HepG2 (cell line): ENCODE measurements around the gene CRTC2. TPM values are rescaled to one million over a fixed set of nuclear protein-coding genes. Genes with fewer than 3 reads are reported as not detected.

Experiments used
- ATAC-seq: fragments of 200-7000 bp; cut with Tn5 transposase; 3 replicates; pipeline ENCODE4 v1.9.1; 2020; ENCODE audit warnings: mild to moderate bottlenecking, moderate library complexity
- BruUV-seq: library from RNA; stranded (reverse); fragments of 400-500 nt; replicated peaks from 2 replicates; lab custom pipeline; 2021; lab: Mats Ljungman, UMichigan
- CTCF ChIA-PET: fragments of 300-600 bp; formaldehyde crosslinking; extraction: SDS; loops from one replicate; lab custom pipeline; 2021; ENCODE audit warnings: low total read pairs, inconsistent platforms, low intra/inter-chr PET ratio; lab: Yijun Ruan, JAX
- POLR2A ChIA-PET: fragments of 350-600 bp; sonication (Branson Sonifier 250); formaldehyde crosslinking; loops from one replicate; lab custom pipeline; 2020; ENCODE audit warnings: antibody characterized with exemption, inconsistent platforms; lab: Yijun Ruan, JAX
- DNase-seq: peaks from one replicate; pipeline ENCODE4 v3.0.0-alpha.2; 2015; ENCODE audit warnings: low spot score
- FAIRE-seq: peaks from 3 replicates; lab custom pipeline; 2011; peaks lifted over from hg19 to GRCh38; lab: Jason Lieb, UNC
- H2AFZ ChIP-seq: one replicate; pipeline ENCODE4 v1.6.1; 2011; ENCODE audit warnings: low read length, inconsistent platforms
- H3K27ac ChIP-seq: fragments of 300-600 bp; 3 replicates; pipeline ENCODE4 v1.8.0; 2011; ENCODE audit warnings: mixed run types, mild to moderate bottlenecking, mixed read lengths, low read length, inconsistent platforms; ENCODE audit not compliant: insufficient read depth; ENCODE audit errors: extremely low read length
- H3K27me3 ChIP-seq, 2 experiments: fragments of 200-600 bp in 1 of 2; 2 replicates in 1 of 2; 3 replicates in 1 of 2; pipeline versions ENCODE4 v1.6.0 to v1.8.0; 2011; ENCODE audit warnings: low read length in 2 of 2, mild to moderate bottlenecking in 2 of 2, moderate library complexity in 2 of 2, inconsistent platforms in 1 of 2; ENCODE audit not compliant: insufficient read depth in 2 of 2, control insufficient read depth in 1 of 2
- H3K36me3 ChIP-seq, 2 experiments: fragments of 200-600 bp in 1 of 2; replicated peaks in 1 of 2; 2 replicates in 1 of 2; 3 replicates in 1 of 2; pipeline versions ENCODE4 v1.5.1 to v1.8.0; 2011; ENCODE audit warnings: low read length in 2 of 2, inconsistent platforms in 1 of 2; ENCODE audit not compliant: insufficient read depth in 2 of 2, control insufficient read depth in 1 of 2
- H3K4me1 ChIP-seq: 2 replicates; pipeline ENCODE4 v1.5.1; 2012; ENCODE audit warnings: low read length, inconsistent platforms; ENCODE audit not compliant: insufficient read depth
- H3K4me2 ChIP-seq: 2 replicates; pipeline ENCODE4 v1.6.0; 2011; ENCODE audit warnings: low read depth, low read length, inconsistent platforms
- H3K4me3 ChIP-seq, 3 experiments: fragments of 200-600 bp in 1 of 3; sonication (generic), shearing (Covaris generic) in 1 of 3; replicated peaks in 1 of 3; 2 replicates each; pipeline ENCODE4 v1.5.1; 2011 to 2016; ENCODE audit warnings: low read length in 3 of 3, inconsistent platforms in 2 of 3, low read depth in 2 of 3, mild to moderate bottlenecking in 2 of 3, control low read depth in 1 of 3, mixed read lengths in 1 of 3; ENCODE audit not compliant: insufficient read depth in 1 of 3
- H3K79me2 ChIP-seq: one replicate; pipeline ENCODE4 v1.6.1; 2011; ENCODE audit warnings: low read length, inconsistent platforms; ENCODE audit not compliant: insufficient read depth
- H3K9ac ChIP-seq: 2 replicates; pipeline ENCODE4 v1.6.0; 2011; ENCODE audit warnings: mild to moderate bottlenecking, low read depth, low read length, inconsistent platforms; ENCODE audit not compliant: insufficient read depth
- H3K9me3 ChIP-seq: 2 replicates; pipeline ENCODE4 v1.5.1; 2012; ENCODE audit warnings: mild to moderate bottlenecking, low read length
- H4K20me1 ChIP-seq: 2 replicates; pipeline ENCODE4 v1.6.0; 2011; ENCODE audit warnings: inconsistent platforms, mild to moderate bottlenecking, low read length, moderate library complexity; ENCODE audit not compliant: insufficient read depth
- POLR2AphosphoS5 ChIP-seq: IDR thresholded peaks from 2 replicates; pipeline ENCODE4 v1.6.1; 2012; ENCODE audit warnings: low read depth, low read length
- REXO4 ChIP-seq: sonication (generic); formaldehyde crosslinking; IDR thresholded peaks from 2 replicates; pipeline ENCODE4 v1.8.0; 2022; ENCODE audit warnings: missing genetic modification reagents, mild to moderate bottlenecking, borderline replicate concordance
- RFXANK ChIP-seq: IDR thresholded peaks from 2 replicates; pipeline ENCODE4 v1.6.1; 2016
- SAP130 ChIP-seq: IDR thresholded peaks from 2 replicates; pipeline ENCODE4 v1.6.1; 2016; ENCODE audit warnings: low read depth
- SETDB1 ChIP-seq: sonication (generic); formaldehyde crosslinking; IDR thresholded peaks from 2 replicates; pipeline ENCODE4 v1.5.1; 2020; ENCODE audit warnings: missing genetic modification reagents, mild to moderate bottlenecking, borderline replicate concordance
- UBTF ChIP-seq: sonication (generic); formaldehyde crosslinking; IDR thresholded peaks from 2 replicates; pipeline ENCODE4 v1.4.0; 2020; ENCODE audit warnings: mild to moderate bottlenecking, missing genetic modification reagents
- XBP1 ChIP-seq: sonication (generic); formaldehyde crosslinking; IDR thresholded peaks from 2 replicates; pipeline ENCODE4 v1.5.0; 2020; ENCODE audit warnings: missing genetic modification reagents
- ZBTB46 ChIP-seq: sonication (generic); formaldehyde crosslinking; IDR thresholded peaks from 2 replicates; pipeline ENCODE4 v1.4.0; 2020; ENCODE audit warnings: mild to moderate bottlenecking, missing genetic modification reagents, borderline replicate concordance
- ZFAT ChIP-seq: sonication (generic); formaldehyde crosslinking; conservative IDR thresholded peaks from 2 replicates; pipeline ENCODE4 v1.8.1; 2023; ENCODE audit warnings: missing genetic modification reagents, inconsistent platforms
- ZFP82 ChIP-seq: sonication (generic); formaldehyde crosslinking; IDR thresholded peaks from 2 replicates; pipeline ENCODE4 v1.5.1; 2020; ENCODE audit warnings: mild to moderate bottlenecking, missing genetic modification reagents, borderline replicate concordance
- ZNF317 ChIP-seq: sonication (generic); formaldehyde crosslinking; IDR thresholded peaks from 2 replicates; pipeline ENCODE4 v1.5.0; 2020; ENCODE audit warnings: mild to moderate bottlenecking, missing genetic modification reagents
- ZNF841 ChIP-seq: sonication (generic); formaldehyde crosslinking; IDR thresholded peaks from 2 replicates; pipeline ENCODE4 v1.8.1; 2023; ENCODE audit warnings: missing genetic modification reagents, borderline replicate concordance
- ZNF883 ChIP-seq: sonication (generic); formaldehyde crosslinking; IDR thresholded peaks from 2 replicates; pipeline ENCODE4 v1.5.1; 2020; ENCODE audit warnings: mild to moderate bottlenecking, missing genetic modification reagents; ENCODE audit errors: not compliant biosample characterization
- WGBS: methylation state at CpG from one replicate; pipeline ENCODE4 v1.1.6; 2017; ENCODE audit warnings: low lambda C conversion rate; 5-methylcytosine and 5-hydroxymethylcytosine counted together
- in situ Hi-C: cut with HindIII; loops from 2 replicates; pipeline ENCODE4 v1.10.0; 2017; ENCODE audit warnings: low pct_unique_long_range_greater_than_20kb; ENCODE audit not compliant: extremely low pct_ligation_motif_present
- intact Hi-C: fragments of 100-400 bp; cut with micrococcal nuclease; formaldehyde crosslinking; loops from one replicate; pipeline ENCODE4 v1.10.0; 2022; ENCODE audit not compliant: unreplicated experiment
- polyA plus RNA-seq, 8 experiments: library from polyadenylated mRNA; depleted of rRNA in 3 of 8; stranded (reverse) in 7 of 8; unstranded in 1 of 8; fragments of >200 nt; fragmentation: Illumina TruSeq in 4 of 8; extraction: Trizol in 4 of 8; gene quantifications; 2 replicates each; pipeline versions ENCODE4 v1.2.1 to v1.2.3, GENCODE V29; 2011 to 2016; ENCODE audit warnings: low read depth in 4 of 8, missing spikeins in 1 of 8, mixed read lengths in 1 of 8; ENCODE audit not compliant: insufficient read depth in 1 of 8
- total RNA-seq, 5 experiments: library from RNA; depleted of rRNA; stranded (reverse); fragments of >200 nt; fragmentation: Illumina TruSeq; extraction: Trizol; gene quantifications; 2 replicates each; pipeline ENCODE4 v1.2.3, GENCODE V29; 2016; ENCODE audit warnings: low read depth in 1 of 5
- TF ChIP-seq, protein P1 (sequence below): sonication (generic); formaldehyde crosslinking; IDR thresholded peaks from 2 replicates; pipeline ENCODE4 v1.8.0; 2022; ENCODE audit warnings: missing genetic modification reagents, mild to moderate bottlenecking, borderline replicate concordance
- TF ChIP-seq, protein P2 (sequence below): sonication (generic); formaldehyde crosslinking; IDR thresholded peaks from 2 replicates; pipeline ENCODE4 v1.8.0; 2022; ENCODE audit warnings: missing genetic modification reagents, mild to moderate bottlenecking, moderate library complexity, borderline replicate concordance
- TF ChIP-seq, protein P3 (sequence below): sonication (generic); formaldehyde crosslinking; IDR thresholded peaks from 2 replicates; pipeline ENCODE4 v1.9.0; 2022; ENCODE audit warnings: low read depth, missing genetic modification reagents

Gene CRTC2
- total and polyA plus RNA-seq, 2 of the 13 experiments (the other 11 are each of a cell fraction or from before 2014, with no cell fraction given): 6.1 to 26.7 TPM

GRCh38 chr1:153929426-153929825, 29.0 kb downstream of the CRTC2 start:
- 99% methylated on average over 5 of the region's 5 CpGs for WGBS
- no peak overlapping the region for H3K4me2 ChIP-seq
- H3K9me3 ChIP-seq: no peaks in the 10 kb centered on the region
- ATAC-seq (no peak), FAIRE-seq (no peak), DNase-seq (no peak)
- POLR2A ChIA-PET: interaction anchor here (1.2 to 2.2 kb wide), 4 partner anchors 10 to 38 kb away, joined by 3 to 8 read pairs (median 5); partner anchors contain the start of genes CREB3L4 and DENND4B
- no TSS peak for BruUV-seq
- no peaks in the 10 kb centered on the region for H4K20me1 ChIP-seq
- peaks cover 6 to 25% of the 10 kb centered on the region in 2 experiments; a peak in 3 of 5 replicates for H3K36me3 ChIP-seq
- H3K4me3 ChIP-seq: no peak overlapping the region
- no peaks in the 10 kb centered on the region for H3K79me2 ChIP-seq
- CTCF ChIA-PET: no interaction called here
- intact Hi-C loops (no loop called here), in situ Hi-C loops (no loop called here)
- no peak overlapping the region for H2AFZ ChIP-seq
- H3K27ac ChIP-seq: no peak overlapping the region
- H3K4me1 ChIP-seq: 0 out of 2 replicates have a peak, but pooled peaks cover 2% of the 10 kb centered on the region
- no peak overlapping the region for H3K9ac ChIP-seq
- no peaks in the 10 kb centered on the region for H3K27me3 ChIP-seq
- TF ChIP-seq, protein P1, sequence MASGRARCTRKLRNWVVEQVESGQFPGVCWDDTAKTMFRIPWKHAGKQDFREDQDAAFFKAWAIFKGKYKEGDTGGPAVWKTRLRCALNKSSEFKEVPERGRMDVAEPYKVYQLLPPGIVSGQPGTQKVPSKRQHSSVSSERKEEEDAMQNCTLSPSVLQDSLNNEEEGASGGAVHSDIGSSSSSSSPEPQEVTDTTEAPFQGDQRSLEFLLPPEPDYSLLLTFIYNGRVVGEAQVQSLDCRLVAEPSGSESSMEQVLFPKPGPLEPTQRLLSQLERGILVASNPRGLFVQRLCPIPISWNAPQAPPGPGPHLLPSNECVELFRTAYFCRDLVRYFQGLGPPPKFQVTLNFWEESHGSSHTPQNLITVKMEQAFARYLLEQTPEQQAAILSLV (CRISPR knock-in tag): no peak
- TF ChIP-seq ZFAT (no peak), ZNF841 (no peak), UBTF (CRISPR knock-in tag) (no peak), ZBTB46 (no peak), ZNF317 (no peak), XBP1 (CRISPR knock-in tag) (no peak), ZFP82 (CRISPR knock-in tag) (no peak), REXO4 (CRISPR knock-in tag) (no peak), RFXANK (no peak), POLR2AphosphoS5 (no peak), SETDB1 (CRISPR knock-in tag) (no peak), ZNF883 (CRISPR knock-in tag) (no peak), SAP130 (CRISPR knock-in tag) (no peak)
- TF ChIP-seq, protein P2, sequence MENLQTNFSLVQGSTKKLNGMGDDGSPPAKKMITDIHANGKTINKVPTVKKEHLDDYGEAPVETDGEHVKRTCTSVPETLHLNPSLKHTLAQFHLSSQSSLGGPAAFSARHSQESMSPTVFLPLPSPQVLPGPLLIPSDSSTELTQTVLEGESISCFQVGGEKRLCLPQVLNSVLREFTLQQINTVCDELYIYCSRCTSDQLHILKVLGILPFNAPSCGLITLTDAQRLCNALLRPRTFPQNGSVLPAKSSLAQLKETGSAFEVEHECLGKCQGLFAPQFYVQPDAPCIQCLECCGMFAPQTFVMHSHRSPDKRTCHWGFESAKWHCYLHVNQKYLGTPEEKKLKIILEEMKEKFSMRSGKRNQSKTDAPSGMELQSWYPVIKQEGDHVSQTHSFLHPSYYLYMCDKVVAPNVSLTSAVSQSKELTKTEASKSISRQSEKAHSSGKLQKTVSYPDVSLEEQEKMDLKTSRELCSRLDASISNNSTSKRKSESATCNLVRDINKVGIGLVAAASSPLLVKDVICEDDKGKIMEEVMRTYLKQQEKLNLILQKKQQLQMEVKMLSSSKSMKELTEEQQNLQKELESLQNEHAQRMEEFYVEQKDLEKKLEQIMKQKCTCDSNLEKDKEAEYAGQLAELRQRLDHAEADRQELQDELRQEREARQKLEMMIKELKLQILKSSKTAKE (CRISPR knock-in tag): no peak
- TF ChIP-seq, protein P3, sequence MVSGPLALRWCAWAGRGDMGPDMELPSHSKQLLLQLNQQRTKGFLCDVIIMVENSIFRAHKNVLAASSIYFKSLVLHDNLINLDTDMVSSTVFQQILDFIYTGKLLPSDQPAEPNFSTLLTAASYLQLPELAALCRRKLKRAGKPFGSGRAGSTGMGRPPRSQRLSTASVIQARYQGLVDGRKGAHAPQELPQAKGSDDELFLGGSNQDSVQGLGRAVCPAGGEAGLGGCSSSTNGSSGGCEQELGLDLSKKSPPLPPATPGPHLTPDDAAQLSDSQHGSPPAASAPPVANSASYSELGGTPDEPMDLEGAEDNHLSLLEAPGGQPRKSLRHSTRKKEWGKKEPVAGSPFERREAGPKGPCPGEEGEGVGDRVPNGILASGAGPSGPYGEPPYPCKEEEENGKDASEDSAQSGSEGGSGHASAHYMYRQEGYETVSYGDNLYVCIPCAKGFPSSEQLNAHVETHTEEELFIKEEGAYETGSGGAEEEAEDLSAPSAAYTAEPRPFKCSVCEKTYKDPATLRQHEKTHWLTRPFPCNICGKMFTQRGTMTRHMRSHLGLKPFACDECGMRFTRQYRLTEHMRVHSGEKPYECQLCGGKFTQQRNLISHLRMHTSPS (CRISPR knock-in tag): no peak
